Brain microvascular endothelial cell (primary cell): ENCODE data around the gene SNRNP70.

Experiments used
- DNase-seq: peaks from one replicate; pipeline ENCODE4 v3.0.0-alpha.2; 2020
- H3K27ac ChIP-seq: fragments of 250-450 bp; sonication (Bioruptor Pico); 2 replicates; pipeline ENCODE4 v1.5.1; 2020; ENCODE audit warnings: mild to moderate bottlenecking, moderate library complexity
- H3K27me3 ChIP-seq: fragments of 250-450 bp; sonication (Bioruptor Pico); replicated peaks from 2 replicates; pipeline ENCODE4 v1.5.1; 2020; ENCODE audit warnings: mild to moderate bottlenecking
- H3K36me3 ChIP-seq: fragments of 250-450 bp; sonication (Bioruptor Pico); replicated peaks from 2 replicates; pipeline ENCODE4 v1.5.1; 2020; ENCODE audit warnings: mild to moderate bottlenecking
- H3K4me3 ChIP-seq: 2 replicates; pipeline ENCODE4 v1.5.1; 2011; ENCODE audit warnings: low read depth, mild to moderate bottlenecking, control low read depth, low read length, moderate library complexity
- in situ Hi-C: cut with HindIII; loops from 2 replicates; pipeline ENCODE4 v1.10.0; 2017; ENCODE audit warnings: low sequenced_read_pairs, low pct_ligation_motif_present
- TF ChIP-seq, protein P1 (sequence below): IDR thresholded peaks from 2 replicates; pipeline ENCODE4 v1.5.1; 2011; ENCODE audit warnings: low read depth, mild to moderate bottlenecking, moderate library complexity, low read length, control low read depth, inconsistent platforms; ENCODE audit errors: missing control alignments

SNRNP70 gene

DNA sequence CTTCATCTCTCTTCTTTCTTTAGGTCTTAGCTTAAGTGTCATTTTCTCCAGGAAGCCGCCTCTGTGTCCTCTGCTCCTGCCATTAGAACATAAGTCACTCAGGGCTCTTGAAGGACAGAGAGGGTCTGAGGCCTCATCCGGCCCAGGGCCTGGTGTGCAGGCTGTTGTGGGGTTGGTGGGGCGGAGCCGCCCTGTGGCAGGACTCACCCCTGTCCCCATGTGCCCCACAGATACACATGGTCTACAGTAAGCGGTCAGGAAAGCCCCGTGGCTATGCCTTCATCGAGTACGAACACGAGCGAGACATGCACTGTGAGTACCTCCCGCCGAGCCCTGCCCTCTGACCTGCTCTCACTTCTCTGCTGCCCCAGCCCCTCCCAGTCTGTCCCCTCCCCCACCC lies 15.9 kb downstream of the SNRNP70 start:
- no peak overlapping the region for H3K4me3 ChIP-seq
- H3K36me3 ChIP-seq: peaks cover 79% of the 10 kb centered on the region
- H3K27me3 ChIP-seq: no peaks in the 10 kb centered on the region
- H3K27ac ChIP-seq: no peak overlapping the region
- no peak for DNase-seq
- in situ Hi-C loops: no loop called here
- TF ChIP-seq, protein P1, sequence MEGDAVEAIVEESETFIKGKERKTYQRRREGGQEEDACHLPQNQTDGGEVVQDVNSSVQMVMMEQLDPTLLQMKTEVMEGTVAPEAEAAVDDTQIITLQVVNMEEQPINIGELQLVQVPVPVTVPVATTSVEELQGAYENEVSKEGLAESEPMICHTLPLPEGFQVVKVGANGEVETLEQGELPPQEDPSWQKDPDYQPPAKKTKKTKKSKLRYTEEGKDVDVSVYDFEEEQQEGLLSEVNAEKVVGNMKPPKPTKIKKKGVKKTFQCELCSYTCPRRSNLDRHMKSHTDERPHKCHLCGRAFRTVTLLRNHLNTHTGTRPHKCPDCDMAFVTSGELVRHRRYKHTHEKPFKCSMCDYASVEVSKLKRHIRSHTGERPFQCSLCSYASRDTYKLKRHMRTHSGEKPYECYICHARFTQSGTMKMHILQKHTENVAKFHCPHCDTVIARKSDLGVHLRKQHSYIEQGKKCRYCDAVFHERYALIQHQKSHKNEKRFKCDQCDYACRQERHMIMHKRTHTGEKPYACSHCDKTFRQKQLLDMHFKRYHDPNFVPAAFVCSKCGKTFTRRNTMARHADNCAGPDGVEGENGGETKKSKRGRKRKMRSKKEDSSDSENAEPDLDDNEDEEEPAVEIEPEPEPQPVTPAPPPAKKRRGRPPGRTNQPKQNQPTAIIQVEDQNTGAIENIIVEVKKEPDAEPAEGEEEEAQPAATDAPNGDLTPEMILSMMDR: no peak

- in situ Hi-C loops: no loop called here
- Histone ChIP-seq H3K27ac (no peak overlapping the region), H3K4me3 (no peak overlapping the region), H3K27me3 (no peaks in the 10 kb centered on the region), H3K36me3 (peaks cover 79% of the 10 kb centered on the region)
- DNase-seq: no peak
- TF ChIP-seq, protein P1: no peak
Measured at GRCh38 chr19:49102303-49102702, 17.1 kb downstream of the SNRNP70 start.

DNA sequence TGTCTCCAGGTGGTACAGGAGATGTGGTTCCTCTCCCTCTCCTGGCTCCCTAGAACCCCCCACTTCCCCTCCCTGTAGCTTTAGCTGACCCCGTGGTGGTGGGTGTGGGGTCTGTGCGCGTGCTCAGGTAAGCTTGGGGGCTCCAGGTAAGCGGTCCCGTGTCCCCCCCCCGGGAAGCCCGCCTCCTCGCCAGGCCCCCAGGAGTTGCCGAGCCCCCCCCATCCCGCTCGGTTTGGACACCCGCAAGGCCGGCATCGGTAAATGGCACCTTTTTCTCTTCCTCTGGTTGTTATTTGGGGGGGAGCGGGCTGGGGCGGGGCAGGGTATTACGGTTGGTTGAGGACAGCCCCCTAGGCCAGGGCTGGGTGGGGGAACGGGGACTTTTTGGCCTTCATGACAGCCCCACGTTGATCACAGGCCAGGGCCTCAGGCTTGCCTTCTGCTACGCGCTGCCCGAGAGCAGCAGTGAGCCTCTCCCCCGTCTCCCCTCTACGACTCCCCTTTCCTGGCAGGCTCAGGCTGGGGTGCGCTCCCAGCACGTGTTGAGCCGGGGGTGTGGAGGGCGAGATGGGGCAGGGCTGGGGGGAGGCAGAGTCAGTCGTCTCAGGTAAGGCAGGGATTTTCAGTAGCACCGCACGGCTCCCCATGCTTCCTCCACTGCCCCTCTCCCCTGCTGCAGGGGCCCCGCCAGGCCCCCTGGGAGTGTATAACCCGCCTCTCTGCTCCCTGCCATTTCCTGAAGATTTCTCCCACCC lies 18.3 kb downstream of the SNRNP70 start:
- in situ Hi-C loops: no loop called here

DNA sequence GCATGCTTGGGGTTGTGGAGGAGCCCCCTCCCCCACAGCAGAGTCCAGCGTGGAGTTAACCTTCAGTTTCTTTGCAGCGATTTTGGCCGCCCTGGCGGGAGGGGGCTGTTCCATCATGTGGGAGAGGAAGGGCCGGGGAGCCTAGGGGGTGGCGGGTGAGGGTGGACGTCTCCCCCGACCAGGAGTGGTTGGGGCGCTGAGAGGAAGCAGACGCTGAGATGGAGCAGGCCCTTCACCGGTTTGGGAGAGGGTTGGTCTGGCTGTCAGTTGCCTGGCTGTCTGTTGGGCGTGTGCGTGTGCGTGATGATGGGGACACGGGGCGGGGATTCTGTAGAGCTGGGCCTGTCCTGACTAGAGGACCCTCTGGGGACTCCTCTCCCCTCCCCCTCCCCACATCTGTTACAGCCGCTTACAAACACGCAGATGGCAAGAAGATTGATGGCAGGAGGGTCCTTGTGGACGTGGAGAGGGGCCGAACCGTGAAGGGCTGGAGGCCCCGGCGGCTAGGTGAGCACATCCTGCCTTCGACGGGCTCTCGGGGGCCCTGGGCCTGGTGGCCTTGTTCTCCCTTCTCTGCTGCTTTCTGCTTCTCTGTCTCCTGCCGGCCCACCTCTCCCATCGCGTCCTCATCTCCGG lies 19.1 kb downstream of the SNRNP70 start:
- Histone ChIP-seq H3K27me3 (no peaks in the 10 kb centered on the region), H3K4me3 (no peak overlapping the region), H3K36me3 (peaks cover 84% of the 10 kb centered on the region), H3K27ac (no peak overlapping the region)
- no peak for DNase-seq
- in situ Hi-C loops: no loop called here
- TF ChIP-seq, protein P1: no peak

More for the DNA sequence above, 18.3 kb downstream of the SNRNP70 start:
- Histone ChIP-seq H3K27me3 (no peaks in the 10 kb centered on the region), H3K4me3 (no peak overlapping the region), H3K36me3 (peaks cover 85% of the 10 kb centered on the region), H3K27ac (no peak overlapping the region)
- TF ChIP-seq, protein P1: no peak
- no peak for DNase-seq

- H3K4me3 ChIP-seq: no peak overlapping the region
Measured at GRCh38 chr19:49106648-49107135, 21.4 kb downstream of the SNRNP70 start.

More at GRCh38 chr19:49106648-49107135, 21.4 kb downstream of the SNRNP70 start:
- H3K27ac ChIP-seq: no peak overlapping the region
- DNase-seq: peak; percentile 16
- peaks cover 69% of the 10 kb centered on the region for H3K36me3 ChIP-seq
- in situ Hi-C loops: no loop called here
- H3K27me3 ChIP-seq: no peaks in the 10 kb centered on the region
- TF ChIP-seq, protein P1: peak; percentile 95
